Cortex of kidney (tissue), 1 donor: ENCODE data around the gene ABAT.

ENCODE experiments used
- DNase-seq: peaks from one replicate; lab custom pipeline; 2025; lab: John Stamatoyannopoulos, UW

The ABAT gene

GRCh38 chr16:8674413-8675022 lies at the start of gene ABAT:
ABAT (plus strand) TSS chr16:8674617; CDS start chr16:8735740, 61,123 bp downstream.
- peak; percentile 41 for DNase-seq

GRCh38 chr16:8625491-8626087 lies 48.8 kb upstream of the ABAT start:
- DNase-seq = no peak

- DNase-seq = no peak
Observed at GRCh38 chr16:8626946-8627345, 47.5 kb upstream of the ABAT start.

- no peak for DNase-seq
Observed at GRCh38 chr16:8627456-8627855, 47.0 kb upstream of the ABAT start.

GRCh38 chr16:8628981-8629725 lies 45.3 kb upstream of the ABAT start:
- no peak for DNase-seq

- no peak for DNase-seq
Observed at GRCh38 chr16:8630255-8630953, 44.0 kb upstream of the ABAT start.

GRCh38 chr16:8631373-8631772 lies 43.0 kb upstream of the ABAT start:
- DNase-seq = no peak

- DNase-seq = no peak
Observed at GRCh38 chr16:8631818-8632465, 42.5 kb upstream of the ABAT start.

GRCh38 chr16:8632675-8633182 lies 41.7 kb upstream of the ABAT start:
- DNase-seq = no peak

GRCh38 chr16:8634991-8635736 lies 39.3 kb upstream of the ABAT start:
- DNase-seq = no peak

- no peak for DNase-seq
Observed at GRCh38 chr16:8639694-8640093, 34.7 kb upstream of the ABAT start.

GRCh38 chr16:8641671-8642070 lies 32.7 kb upstream of the ABAT start:
- no peak for DNase-seq

- no peak for DNase-seq
Observed at GRCh38 chr16:8642146-8642545, 32.3 kb upstream of the ABAT start.

- no peak for DNase-seq
Observed at GRCh38 chr16:8644211-8645140, 29.9 kb upstream of the ABAT start.

- no peak for DNase-seq
Observed at GRCh38 chr16:8645141-8645521, 29.3 kb upstream of the ABAT start.

GRCh38 chr16:8645831-8646230 lies 28.6 kb upstream of the ABAT start:
- DNase-seq = no peak

- DNase-seq = no peak
Observed at GRCh38 chr16:8646326-8647053, 27.9 kb upstream of the ABAT start.

- no peak for DNase-seq
Observed at GRCh38 chr16:8647721-8648318, 26.6 kb upstream of the ABAT start.

- no peak for DNase-seq
Observed at GRCh38 chr16:8648877-8649276, 25.5 kb upstream of the ABAT start.
